AG09319 (cell line): ENCODE results near the gene CPNE4.

Experiments used
- DNase-seq: peaks from one replicate; pipeline ENCODE4 v3.0.0-alpha.2; 2010; ENCODE audit warnings: low read depth; ENCODE audit errors: extremely low read depth
- CTCF ChIP-seq: IDR thresholded peaks from 2 replicates; pipeline ENCODE4 v1.5.1; 2011; ENCODE audit warnings: low read depth, mild to moderate bottlenecking, inconsistent platforms, low read length, moderate library complexity

Gene CPNE4

GRCh38 chr3:131619821-131620220 lies 415.0 kb downstream of the CPNE4 start:
- TF ChIP-seq CTCF, result no peak
- no peak for DNase-seq

- TF ChIP-seq CTCF, result no peak
- no peak for DNase-seq
These were observed 418.1 kb downstream of the CPNE4 start for GRCh38 chr3:131616719-131617118.

- DNase-seq, result no peak
- TF ChIP-seq CTCF, result no peak
These were observed 422.1 kb downstream of the CPNE4 start for GRCh38 chr3:131612745-131613144.

GRCh38 chr3:131610174-131610573 lies 424.6 kb downstream of the CPNE4 start:
- TF ChIP-seq CTCF, result no peak
- DNase-seq, result no peak

- no peak for DNase-seq
- no peak for TF ChIP-seq CTCF
These were observed 426.1 kb downstream of the CPNE4 start for GRCh38 chr3:131608741-131609140.

- no peak for TF ChIP-seq CTCF
- no peak for DNase-seq
These were observed 426.5 kb downstream of the CPNE4 start for GRCh38 chr3:131608296-131608695.

GRCh38 chr3:131605916-131606315 lies 428.9 kb downstream of the CPNE4 start:
- DNase-seq, result no peak
- TF ChIP-seq CTCF, result no peak
